Measurements from ENCODE around the gene ZFP64. TPM values are rescaled to one million over a fixed set of nuclear protein-coding genes. Genes with fewer than 3 reads are reported as not detected.
"Not testable (repeated sequence)": the region's sequence is repeated elsewhere in the genome, so short reads cannot be mapped to it uniquely, and the experiment has no call there.

ZFP64 gene
- polyA plus RNA-seq, 1 experiment: 29.0 TPM

DNA sequence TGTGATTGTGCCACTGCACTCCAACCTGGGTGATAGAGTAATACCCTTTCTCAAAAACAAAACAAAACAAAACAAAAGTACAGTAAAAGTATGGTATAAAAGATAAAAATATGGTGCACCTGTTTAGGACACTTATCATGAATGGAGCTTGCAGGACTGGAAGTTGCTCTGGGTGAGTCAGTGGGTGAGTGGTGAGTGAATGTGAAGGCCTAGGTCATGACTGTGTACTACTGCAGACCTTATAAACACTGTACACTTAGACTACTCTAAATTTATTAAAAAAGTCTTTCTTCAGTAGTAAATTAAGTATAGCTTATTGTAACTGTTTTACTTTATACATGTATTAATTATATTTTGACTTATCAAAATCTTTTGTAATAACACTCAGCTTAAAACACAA lies 46.0 kb downstream of the ZFP64 start:
- H3K4me3 ChIP-seq (ENCODE audit: low read depth, low read length): no peak overlapping the region
- no peak for TF ChIP-seq CTCF (IDR thresholded peaks at IDR 0.05; ENCODE audit: insufficient read depth, low read depth, low read length)
- ChIA-PET POLR2A (no interaction called here), CTCF (interaction anchor here (0.6 to 3.7 kb wide), 4 partner anchors 8 to 16 kb away, joined by 3 to 24 read pairs (median 4); no protein-coding TSS in a partner anchor)
- no peaks in the 10 kb centered on the region for H3K27me3 ChIP-seq (ENCODE audit: control insufficient read depth, insufficient read depth, low read length)
- no peaks in the 10 kb centered on the region for H3K36me3 ChIP-seq (ENCODE audit: control insufficient read depth, insufficient read depth, low read length)
- DNase-seq (ENCODE audit: low read depth): no peak

GRCh38 chr20:52143277-52143676 lies 48.3 kb downstream of the ZFP64 start:
- H3K4me3 ChIP-seq (ENCODE audit: low read depth, low read length): no peak overlapping the region
- TF ChIP-seq CTCF (IDR thresholded peaks at IDR 0.05; ENCODE audit: insufficient read depth, low read depth, low read length): no peak
- ChIA-PET CTCF (interaction anchor here (3.7 kb wide), 1 partner anchor 14 kb away, joined by 24 read pairs; no protein-coding TSS in a partner anchor), POLR2A (no interaction called here)
- H3K36me3 ChIP-seq (ENCODE audit: control insufficient read depth, insufficient read depth, low read length): no peaks in the 10 kb centered on the region
- DNase-seq (ENCODE audit: low read depth): no peak
- no peaks in the 10 kb centered on the region for H3K27me3 ChIP-seq (ENCODE audit: control insufficient read depth, insufficient read depth, low read length)

DNA sequence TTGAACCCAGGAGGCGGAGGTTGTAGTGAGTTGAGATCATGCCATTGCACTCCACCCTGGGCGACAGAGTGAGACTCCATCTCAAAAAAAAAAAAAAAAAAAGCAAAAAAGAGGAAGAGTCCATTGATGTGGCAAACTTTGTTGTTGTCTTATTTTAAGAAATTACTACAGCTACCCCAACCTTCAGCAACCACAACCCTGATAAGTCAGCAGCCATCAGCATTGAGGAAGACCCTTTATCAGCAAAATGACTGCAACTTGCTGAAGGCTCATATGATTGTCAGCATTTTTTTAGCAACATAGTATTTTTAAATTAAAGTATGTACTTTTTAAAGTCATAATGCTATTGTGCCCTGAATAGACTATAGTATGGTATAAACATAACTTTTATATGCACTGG lies 48.8 kb downstream of the ZFP64 start:
- no peak for DNase-seq (ENCODE audit: low read depth)
- POLR2A ChIA-PET: no interaction called here
- no peaks in the 10 kb centered on the region for H3K36me3 ChIP-seq (ENCODE audit: control insufficient read depth, insufficient read depth, low read length)
- no peak for TF ChIP-seq CTCF (IDR thresholded peaks at IDR 0.05; ENCODE audit: insufficient read depth, low read depth, low read length)
- H3K4me3 ChIP-seq (ENCODE audit: low read depth, low read length): no peak overlapping the region
- CTCF ChIA-PET: no interaction called here
- no peaks in the 10 kb centered on the region for H3K27me3 ChIP-seq (ENCODE audit: control insufficient read depth, insufficient read depth, low read length)

GRCh38 chr20:52139986-52140385 lies 51.6 kb downstream of the ZFP64 start:
- POLR2A ChIA-PET: no interaction called here
- TF ChIP-seq CTCF (IDR thresholded peaks at IDR 0.05; ENCODE audit: insufficient read depth, low read depth, low read length): no peak
- CTCF ChIA-PET: interaction anchor here (1.1 to 2.3 kb wide), 4 partner anchors 10 to 500 kb away, joined by 4 to 14 read pairs (median 6); no protein-coding TSS in a partner anchor
- Histone ChIP-seq H3K4me3 (ENCODE audit: low read depth, low read length) (no peak overlapping the region), H3K36me3 (ENCODE audit: control insufficient read depth, insufficient read depth, low read length) (no peaks in the 10 kb centered on the region), H3K27me3 (ENCODE audit: control insufficient read depth, insufficient read depth, low read length) (no peaks in the 10 kb centered on the region)
- no peak for DNase-seq (ENCODE audit: low read depth)

DNA sequence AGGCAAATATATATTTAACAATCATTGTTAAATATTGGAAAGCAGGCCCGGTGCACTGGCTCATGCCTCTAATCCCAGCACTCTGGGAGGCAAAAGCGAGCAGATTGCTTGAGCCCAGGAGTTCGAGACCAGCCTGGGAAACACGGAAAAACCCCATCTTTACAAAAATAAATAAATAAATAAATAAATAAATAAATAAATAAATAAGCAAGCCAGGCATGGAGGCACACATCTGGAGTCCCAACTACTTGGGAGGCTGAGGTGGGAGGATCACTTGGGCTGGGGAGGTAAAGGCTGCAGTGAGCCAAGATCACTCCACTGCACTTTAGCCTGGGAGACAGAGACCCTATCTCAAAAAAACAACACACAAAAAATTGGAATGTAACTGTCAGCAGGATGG lies 53.7 kb downstream of the ZFP64 start:
- ChIA-PET CTCF (interaction anchor here (0.8 to 1.6 kb wide), 3 partner anchors 8 to 10 kb away, joined by 3 read pairs; no protein-coding TSS in a partner anchor), POLR2A (no interaction called here)
- no peak overlapping the region for H3K4me3 ChIP-seq (ENCODE audit: low read depth, low read length)
- H3K27me3 ChIP-seq (ENCODE audit: control insufficient read depth, insufficient read depth, low read length): no peaks in the 10 kb centered on the region
- no peaks in the 10 kb centered on the region for H3K36me3 ChIP-seq (ENCODE audit: control insufficient read depth, insufficient read depth, low read length)
- TF ChIP-seq CTCF (IDR thresholded peaks at IDR 0.05; ENCODE audit: insufficient read depth, low read depth, low read length): no peak
- no peak for DNase-seq (ENCODE audit: low read depth)

GRCh38 chr20:52133714-52134113 lies 57.9 kb downstream of the ZFP64 start:
- DNase-seq (ENCODE audit: low read depth); H3K27me3 ChIP-seq (ENCODE audit: control insufficient read depth, insufficient read depth, low read length); H3K36me3 ChIP-seq (ENCODE audit: control insufficient read depth, insufficient read depth, low read length); POLR2A ChIA-PET; H3K4me3 ChIP-seq (ENCODE audit: low read depth, low read length): not testable (repeated sequence)
- CTCF ChIA-PET: interaction anchor here (1.0 kb wide), 1 partner anchor 12 kb away, joined by 3 read pairs; no protein-coding TSS in a partner anchor
